Dedifferentiated amniotic fluid mesenchymal stem cell (primary cell): ENCODE results near the gene RPL28.
"Not testable (repeated sequence)": the region's sequence is repeated elsewhere in the genome, so short reads cannot be mapped to it uniquely, and the experiment has no call there.

Experiments used
- DNase-seq: peaks from one replicate; pipeline ENCODE4 v3.0.0-alpha.2; 2016; ENCODE audit errors: extremely low spot score

The RPL28 gene

GRCh38 chr19:55391702-55392615, 6.2 kb downstream of the RPL28 start:
- no peak for DNase-seq

DNA sequence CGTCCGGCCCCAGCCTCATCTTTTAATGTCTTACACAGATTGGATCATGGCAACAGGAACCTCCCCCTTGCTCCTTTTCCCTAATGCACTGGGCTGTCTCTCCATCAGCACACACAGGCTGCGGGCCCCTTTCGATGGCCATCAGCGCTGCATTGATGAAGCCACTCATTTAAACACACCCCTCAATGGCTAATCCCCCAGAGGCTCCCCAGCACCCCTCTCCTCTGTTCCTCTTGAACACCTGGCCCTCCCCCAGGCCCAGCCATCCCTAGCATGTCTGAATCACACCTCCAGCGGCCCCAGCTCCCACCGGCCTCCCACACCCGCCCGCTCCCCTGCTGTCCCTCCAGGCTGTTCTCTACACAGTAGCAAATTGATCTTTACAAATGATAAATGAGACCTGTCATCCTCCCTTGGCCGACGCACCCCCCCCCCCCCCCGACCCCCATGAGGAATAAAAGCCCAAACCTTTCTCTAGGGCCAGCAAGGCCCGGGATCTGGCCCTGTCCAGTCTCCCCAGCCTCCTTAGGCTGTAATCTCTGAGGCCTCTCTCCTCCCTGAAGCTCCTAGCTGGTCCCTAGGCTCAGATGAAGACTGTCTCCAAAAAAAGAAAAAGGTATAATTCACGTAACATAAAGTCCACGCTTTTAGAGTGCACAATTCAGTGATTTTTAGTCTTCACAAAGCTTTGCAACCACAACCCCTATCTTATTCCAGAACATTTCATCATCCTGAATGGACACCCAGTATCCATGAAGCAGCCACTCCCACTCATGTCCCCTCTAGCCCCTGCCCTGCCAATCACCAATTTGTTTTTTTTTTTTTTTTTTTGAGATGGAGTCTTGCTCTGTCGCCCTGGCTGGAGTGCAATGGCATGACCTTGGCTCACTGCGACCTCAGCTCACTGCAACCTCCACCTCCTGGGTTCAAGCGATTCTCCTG, 7.4 kb downstream of the RPL28 start:
- no peak for DNase-seq

DNA sequence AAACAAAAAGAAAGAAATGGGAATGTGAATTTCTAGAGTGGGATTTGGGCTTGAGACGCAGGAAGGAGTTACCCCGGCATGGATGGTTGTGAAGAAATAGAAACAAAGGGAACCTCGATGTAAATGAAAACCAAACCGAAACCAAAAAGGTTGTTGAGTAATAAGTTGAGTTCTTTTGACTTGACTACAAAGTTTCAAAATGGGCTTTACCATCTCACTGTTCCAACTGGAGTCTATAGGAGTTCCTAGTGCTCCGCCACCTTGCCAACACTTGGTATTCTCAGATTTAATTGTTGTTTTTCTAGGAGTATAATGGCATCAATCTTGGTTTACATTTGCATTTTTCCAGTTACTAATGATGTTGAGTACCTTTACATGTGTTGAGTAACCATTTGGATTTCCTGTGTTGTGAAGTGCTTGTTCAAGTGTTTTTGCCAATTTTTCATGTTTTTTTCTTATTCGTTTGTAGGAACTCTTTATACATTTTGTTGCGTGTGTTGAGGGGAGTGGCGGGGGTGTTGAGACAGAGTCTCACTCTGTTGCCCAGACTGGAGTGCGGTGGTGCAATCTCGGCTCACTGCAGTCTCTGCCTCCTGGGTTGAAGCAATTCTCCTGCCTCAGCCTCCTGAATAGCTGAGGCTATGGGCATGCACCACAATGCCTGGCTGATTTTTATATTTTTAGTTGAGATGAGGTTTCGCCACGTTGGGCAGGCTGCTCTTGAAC, 12.6 kb downstream of the RPL28 start:
- DNase-seq, result no peak

- DNase-seq, result no peak
Observed at GRCh38 chr19:55400281-55401087, 14.8 kb downstream of the RPL28 start.

GRCh38 chr19:55401390-55401789, 15.7 kb downstream of the RPL28 start:
- not testable (repeated sequence) for DNase-seq

DNA sequence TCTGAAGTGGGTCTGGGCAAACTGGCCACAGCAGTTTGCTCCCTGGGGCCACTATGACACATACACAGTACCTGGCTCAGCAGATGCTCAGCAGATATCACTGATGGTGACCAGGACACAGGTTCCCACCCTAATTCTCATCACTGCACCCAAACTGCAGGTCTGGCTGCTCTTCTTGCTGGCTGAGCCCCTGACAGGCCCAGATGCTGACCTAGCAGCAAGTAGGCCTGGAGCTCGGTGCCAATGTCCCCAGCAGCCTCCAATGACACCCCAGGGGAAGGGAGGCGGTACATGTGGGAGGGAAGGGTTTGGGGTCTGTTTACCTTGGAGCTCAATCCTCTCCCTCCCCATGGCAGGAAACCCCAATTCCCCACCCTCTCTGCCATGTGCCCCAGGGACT, 16.8 kb downstream of the RPL28 start:
- DNase-seq, result no peak

- no peak for DNase-seq
Observed at GRCh38 chr19:55405638-55406037, 19.9 kb downstream of the RPL28 start.

- DNase-seq, result no peak
Observed at GRCh38 chr19:55406091-55406825, 20.5 kb downstream of the RPL28 start.

DNA sequence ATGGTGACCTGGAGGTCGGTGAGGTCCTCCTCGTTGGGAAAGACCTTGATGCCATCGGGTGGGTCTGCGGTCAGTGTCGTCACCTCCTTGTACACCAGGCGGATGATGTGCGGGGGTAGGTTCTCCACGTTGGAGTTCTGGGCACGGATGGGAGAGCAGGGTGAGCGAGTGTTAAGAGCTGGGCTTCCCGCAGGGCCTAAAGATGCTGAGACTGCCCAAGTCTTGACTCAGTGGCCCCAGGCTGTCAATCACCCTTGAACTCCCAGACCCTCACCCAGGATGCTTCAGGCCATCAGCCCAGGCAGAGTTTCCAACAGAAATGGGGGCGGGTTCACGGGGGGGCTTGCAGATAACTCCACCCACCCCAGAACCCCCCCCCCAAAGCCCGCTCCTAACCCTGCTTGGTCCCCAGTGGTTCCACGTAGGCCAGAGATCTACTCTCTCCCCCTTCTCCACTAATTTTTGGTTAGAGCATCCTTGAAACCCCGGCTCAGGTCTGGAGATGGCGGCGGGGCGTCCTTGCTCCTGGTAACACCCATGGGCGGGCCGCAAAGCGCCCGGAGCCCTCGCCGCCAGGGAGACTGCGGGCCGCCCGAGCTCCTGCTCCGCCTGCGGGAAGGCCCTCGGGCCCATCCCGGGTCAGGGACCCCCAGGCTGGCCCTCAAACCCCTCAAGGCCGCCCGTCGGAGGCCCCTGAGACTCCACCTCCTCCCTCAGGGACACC, 21.3 kb downstream of the RPL28 start:
- no peak for DNase-seq

GRCh38 chr19:55407550-55407799, 21.7 kb downstream of the RPL28 start, which contains the start of gene UBE2S:
UBE2S (minus strand) TSS chr19:55407788; CDS start chr19:55407589, 199 bp downstream.
- DNase-seq, result not testable (repeated sequence)

DNA sequence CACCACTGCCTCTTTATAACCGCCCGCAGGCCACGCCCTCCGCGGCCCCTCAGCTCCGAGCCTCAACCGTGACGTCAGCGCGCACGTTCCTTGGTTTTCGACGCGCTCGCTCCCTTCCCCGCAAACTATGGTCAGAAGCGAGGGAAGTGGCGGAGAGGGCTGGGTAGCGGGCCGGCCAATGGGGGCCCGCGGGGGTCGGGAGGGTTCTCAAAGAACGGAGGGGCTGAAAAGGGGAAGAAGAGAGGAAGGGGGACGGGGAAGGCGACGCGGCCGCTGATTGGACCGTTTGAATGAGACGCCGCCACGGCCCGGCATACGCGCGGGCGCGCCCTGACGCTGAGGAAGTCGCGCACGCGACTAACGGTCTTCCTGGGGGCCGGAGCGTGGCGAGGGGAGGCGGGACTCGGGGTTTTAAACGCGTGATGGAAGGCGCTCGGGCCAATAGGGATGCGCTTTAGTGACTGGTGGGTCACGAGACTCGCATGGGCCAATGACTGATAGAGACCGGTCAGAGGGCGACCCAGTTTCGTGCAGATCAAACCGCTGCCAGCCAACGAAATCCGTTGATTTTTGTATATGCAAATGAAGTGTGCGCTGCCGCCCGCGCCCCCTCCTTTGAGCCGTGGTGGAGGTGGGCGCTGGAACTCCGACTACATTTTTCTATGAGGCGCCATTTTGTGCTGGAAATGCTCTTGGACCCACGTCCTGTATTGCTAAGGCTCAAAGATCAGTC, 22.2 kb downstream of the RPL28 start:
- peak; percentile 99 for DNase-seq

GRCh38 chr19:55408533-55408872, 22.8 kb downstream of the RPL28 start:
- DNase-seq, result no peak

DNA sequence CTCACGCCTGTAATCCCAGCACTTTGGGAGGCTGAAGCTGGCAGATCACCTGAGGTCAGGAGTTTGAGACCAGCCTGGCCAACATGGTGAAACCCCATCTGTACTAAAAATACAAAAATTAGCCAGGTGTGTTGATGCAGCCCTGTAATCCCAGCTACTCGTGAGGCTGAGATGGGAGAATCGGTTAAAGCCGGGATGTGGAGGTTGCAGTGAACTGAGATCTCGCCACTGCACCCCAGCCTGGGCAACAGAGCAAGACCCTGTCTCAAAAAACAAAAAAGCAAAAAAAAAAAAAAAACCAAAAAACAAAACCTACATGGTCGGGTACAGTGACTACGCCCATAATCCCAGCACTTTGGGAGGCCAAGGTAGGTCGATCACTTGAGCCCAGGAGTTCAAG, 23.4 kb downstream of the RPL28 start:
- DNase-seq, result not testable (repeated sequence)

GRCh38 chr19:55410168-55410567, 24.4 kb downstream of the RPL28 start:
- no peak for DNase-seq

- peak; percentile 89 for DNase-seq
Observed at GRCh38 chr19:55418185-55418584, 32.5 kb downstream of the RPL28 start.

- no peak for DNase-seq
Observed at GRCh38 chr19:55419103-55419502, 33.4 kb downstream of the RPL28 start.

DNA sequence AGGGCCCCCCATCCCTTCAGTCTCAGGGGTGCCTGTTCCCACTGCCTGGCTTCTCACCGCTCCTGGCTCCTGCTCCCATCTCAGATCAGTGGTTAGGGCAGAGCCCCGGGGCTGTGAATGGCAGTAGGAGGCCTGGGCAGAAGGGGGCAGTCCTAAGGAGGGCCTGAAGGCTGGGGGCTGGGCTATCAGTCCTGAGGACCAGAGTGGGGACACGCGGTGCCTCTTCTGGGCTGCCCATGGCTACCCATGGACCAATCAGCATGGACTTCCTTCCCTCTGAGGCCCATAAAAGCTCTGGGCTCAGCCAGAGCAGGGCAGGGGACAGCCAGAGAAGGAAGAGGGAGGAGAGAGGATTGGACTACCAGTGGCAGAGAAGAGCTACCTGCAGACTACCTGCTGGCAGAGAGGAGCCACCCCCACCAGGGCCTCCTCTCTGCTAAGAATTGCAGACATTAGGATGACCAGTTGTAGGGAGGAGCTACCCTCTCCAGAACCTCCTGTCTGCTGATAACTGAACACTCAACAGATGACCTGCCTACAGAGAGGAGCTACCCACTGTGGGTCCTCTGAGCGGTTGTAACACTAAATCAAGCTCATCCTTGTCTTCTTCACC, 34.0 kb downstream of the RPL28 start:
- DNase-seq, result no peak

- not testable (repeated sequence) for DNase-seq
Observed at GRCh38 chr19:55421281-55421680, 35.5 kb downstream of the RPL28 start.
